HUES64 (cell line): Measurements from ENCODE around the gene GINS1.

Experiments
- H3K27ac ChIP-seq: 2 replicates; pipeline ENCODE4 v1.7.0; 2013; ENCODE audit warnings: low read depth, low read length, inconsistent platforms
- H3K27me3 ChIP-seq: 2 replicates; pipeline ENCODE4 v1.6.1; 2013; ENCODE audit warnings: mild to moderate bottlenecking, low read length; ENCODE audit not compliant: insufficient read depth
- H3K36me3 ChIP-seq: 2 replicates; pipeline ENCODE4 v1.6.1; 2013; ENCODE audit warnings: mild to moderate bottlenecking, low read length; ENCODE audit not compliant: insufficient read depth
- H3K4me1 ChIP-seq: 2 replicates; pipeline ENCODE4 v1.6.1; 2013; ENCODE audit warnings: mild to moderate bottlenecking, low read length, moderate library complexity; ENCODE audit not compliant: insufficient read depth
- H3K4me3 ChIP-seq: 2 replicates; pipeline ENCODE4 v1.5.1; 2013; ENCODE audit warnings: mild to moderate bottlenecking, low read length, moderate library complexity
- H3K9ac ChIP-seq: 2 replicates; pipeline ENCODE4 v1.6.1; 2013; ENCODE audit warnings: mild to moderate bottlenecking, low read depth, low read length
- H3K9me3 ChIP-seq: 2 replicates; pipeline ENCODE4 v1.6.1; 2013; ENCODE audit warnings: low read depth, low read length; ENCODE audit not compliant: insufficient read depth
- WGBS: fragments of 150-250, 120-280 bp; methylation state at CpG from one replicate; pipeline ENCODE4 v1.1.7; 2013; ENCODE audit warnings: missing lambda C conversion rate; 5-methylcytosine and 5-hydroxymethylcytosine counted together

GINS1 gene

GRCh38 chr20:25480156-25480555, 72.7 kb downstream of the GINS1 start:
- H3K27ac ChIP-seq, result no peak overlapping the region
- no peak overlapping the region for H3K4me3 ChIP-seq
- WGBS, result 96% methylated on average over 7 of the region's 7 CpGs
- H3K9me3 ChIP-seq, result no peaks in the 10 kb centered on the region
- no peak overlapping the region for H3K9ac ChIP-seq
- H3K36me3 ChIP-seq, result peaks cover 73% of the 10 kb centered on the region
- no peaks in the 10 kb centered on the region for H3K4me1 ChIP-seq
- H3K27me3 ChIP-seq, result no peaks in the 10 kb centered on the region

GRCh38 chr20:25480797-25481196, 73.3 kb downstream of the GINS1 start:
- Histone ChIP-seq H3K9me3 (no peaks in the 10 kb centered on the region), H3K9ac (no peak overlapping the region), H3K4me3 (no peak overlapping the region), H3K27ac (no peak overlapping the region), H3K4me1 (no peaks in the 10 kb centered on the region), H3K36me3 (peaks cover 73% of the 10 kb centered on the region), H3K27me3 (no peaks in the 10 kb centered on the region)
- 95% methylated on average over 9 of the region's 9 CpGs for WGBS

- Histone ChIP-seq H3K36me3 (peaks cover 73% of the 10 kb centered on the region), H3K4me3 (no peak overlapping the region), H3K9me3 (no peaks in the 10 kb centered on the region), H3K4me1 (no peaks in the 10 kb centered on the region), H3K9ac (no peak overlapping the region), H3K27me3 (no peaks in the 10 kb centered on the region), H3K27ac (no peak overlapping the region)
- WGBS, result 94% methylated on average over 11 of the region's 11 CpGs
Observed at GRCh38 chr20:25481235-25481917, 73.9 kb downstream of the GINS1 start.

- H3K36me3 ChIP-seq, result peaks cover 73% of the 10 kb centered on the region
- 96% methylated on average over 12 of the region's 12 CpGs for WGBS
- H3K4me1 ChIP-seq, result no peaks in the 10 kb centered on the region
- no peak overlapping the region for H3K4me3 ChIP-seq
- no peaks in the 10 kb centered on the region for H3K9me3 ChIP-seq
- H3K27ac ChIP-seq, result no peak overlapping the region
- no peak overlapping the region for H3K9ac ChIP-seq
- H3K27me3 ChIP-seq, result no peaks in the 10 kb centered on the region
Observed at GRCh38 chr20:25481918-25482253, 74.4 kb downstream of the GINS1 start.

GRCh38 chr20:25483431-25484132, 76.1 kb downstream of the GINS1 start:
- Histone ChIP-seq H3K27me3 (no peaks in the 10 kb centered on the region), H3K36me3 (peaks cover 75% of the 10 kb centered on the region), H3K4me3 (no peak overlapping the region), H3K27ac (no peak overlapping the region), H3K4me1 (no peaks in the 10 kb centered on the region), H3K9me3 (no peaks in the 10 kb centered on the region), H3K9ac (no peak overlapping the region)
- 93% methylated on average over 13 of the region's 14 CpGs for WGBS

GRCh38 chr20:25484224-25484846, 76.9 kb downstream of the GINS1 start:
- H3K27ac ChIP-seq, result no peak overlapping the region
- H3K9ac ChIP-seq, result no peak overlapping the region
- H3K27me3 ChIP-seq, result no peaks in the 10 kb centered on the region
- H3K4me3 ChIP-seq, result no peak overlapping the region
- no peaks in the 10 kb centered on the region for H3K4me1 ChIP-seq
- peaks cover 73% of the 10 kb centered on the region for H3K36me3 ChIP-seq
- H3K9me3 ChIP-seq, result no peaks in the 10 kb centered on the region
- 93% methylated on average over 9 of the region's 9 CpGs for WGBS

GRCh38 chr20:25484911-25485511, 77.5 kb downstream of the GINS1 start:
- H3K36me3 ChIP-seq, result peaks cover 66% of the 10 kb centered on the region
- 95% methylated on average over 11 of the region's 12 CpGs for WGBS
- H3K4me1 ChIP-seq, result peaks cover 5% of the 10 kb centered on the region
- H3K4me3 ChIP-seq, result no peak overlapping the region
- H3K27ac ChIP-seq, result no peak overlapping the region
- H3K27me3 ChIP-seq, result no peaks in the 10 kb centered on the region
- no peaks in the 10 kb centered on the region for H3K9me3 ChIP-seq
- H3K9ac ChIP-seq, result no peak overlapping the region

GRCh38 chr20:25485872-25486271, 78.4 kb downstream of the GINS1 start:
- 100% methylated on average over 1 of the region's 2 CpGs for WGBS
- Histone ChIP-seq H3K9ac (no peak overlapping the region), H3K27me3 (no peaks in the 10 kb centered on the region), H3K27ac (no peak overlapping the region), H3K9me3 (no peaks in the 10 kb centered on the region), H3K4me1 (peaks cover 6% of the 10 kb centered on the region), H3K4me3 (no peak overlapping the region), H3K36me3 (peaks cover 63% of the 10 kb centered on the region)

- Histone ChIP-seq H3K4me3 (no peak overlapping the region), H3K27ac (no peak overlapping the region), H3K9ac (no peak overlapping the region), H3K36me3 (peaks cover 59% of the 10 kb centered on the region), H3K9me3 (no peaks in the 10 kb centered on the region), H3K27me3 (no peaks in the 10 kb centered on the region), H3K4me1 (peaks cover 6% of the 10 kb centered on the region)
- 78% methylated on average over 9 of the region's 9 CpGs for WGBS
Observed at GRCh38 chr20:25486377-25486776, 78.9 kb downstream of the GINS1 start.

GRCh38 chr20:25487306-25487705, 79.8 kb downstream of the GINS1 start:
- Histone ChIP-seq H3K27ac (no peak overlapping the region), H3K4me1 (peaks cover 6% of the 10 kb centered on the region), H3K36me3 (peaks cover 53% of the 10 kb centered on the region), H3K9me3 (no peaks in the 10 kb centered on the region), H3K4me3 (no peak overlapping the region), H3K27me3 (no peaks in the 10 kb centered on the region), H3K9ac (no peak overlapping the region)
- 97% methylated on average over 1 of the region's 2 CpGs for WGBS

GRCh38 chr20:25487975-25488374, 80.5 kb downstream of the GINS1 start:
- Histone ChIP-seq H3K9ac (no peak overlapping the region), H3K4me1 (peaks cover 6% of the 10 kb centered on the region), H3K27ac (no peak overlapping the region), H3K9me3 (no peaks in the 10 kb centered on the region), H3K36me3 (peaks cover 53% of the 10 kb centered on the region), H3K4me3 (no peak overlapping the region), H3K27me3 (no peaks in the 10 kb centered on the region)
- 94% methylated on average over 11 of the region's 11 CpGs for WGBS
